ENCODE results near the gene COA4.
A peak's percentile ranks its signal among the peaks of the same experiment; 100 is the strongest.
"Not testable (repeated sequence)": the region's sequence is repeated elsewhere in the genome, so short reads cannot be mapped to it uniquely, and the experiment has no call there.

The COA4 gene

DNA sequence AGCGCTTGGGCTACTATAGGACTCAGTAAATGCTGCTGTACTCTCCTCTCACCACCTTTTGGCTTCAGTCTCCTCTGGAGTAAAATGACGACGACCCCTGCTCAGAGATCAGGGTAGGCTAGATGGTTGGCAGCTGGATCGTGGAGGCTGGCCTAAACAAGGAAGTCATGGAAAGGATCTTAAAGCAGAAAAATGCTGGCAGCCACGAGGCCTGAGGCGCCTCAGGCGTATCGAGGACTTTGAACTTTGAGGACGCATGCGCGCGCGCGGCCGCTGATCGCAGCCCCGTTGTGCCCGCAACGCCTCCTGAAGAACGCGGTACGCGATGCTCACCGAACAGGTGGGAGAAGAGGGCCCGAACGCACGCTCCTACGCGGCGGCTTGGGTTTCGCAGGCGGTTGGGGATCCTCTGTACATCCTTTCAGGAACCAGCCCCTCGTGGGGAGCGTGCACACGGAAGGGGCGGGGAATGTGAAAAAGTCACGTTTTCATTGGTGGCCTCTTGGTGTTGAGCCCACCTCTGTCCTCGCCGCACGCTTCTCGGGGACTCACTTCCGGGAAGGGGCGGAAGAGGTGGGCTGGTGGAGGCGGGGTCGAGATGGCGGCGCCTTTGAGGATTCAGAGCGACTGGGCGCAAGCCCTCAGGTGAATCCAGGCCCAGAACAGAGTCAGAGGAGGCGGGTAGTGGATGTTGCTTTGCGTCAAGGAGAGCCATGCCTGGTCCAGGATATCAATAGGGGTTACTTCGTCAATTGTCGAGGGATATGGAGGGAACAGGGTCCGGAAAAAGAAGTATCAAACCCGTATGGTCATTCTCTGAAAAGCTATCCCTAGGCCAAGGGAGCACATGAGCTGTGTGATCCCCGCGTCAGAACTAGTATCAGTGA lies at the start of gene COA4, which contains the start of gene PAAF1:
TSS of gene COA4 (minus strand) at position 423 of the 887 bp plus-strand sequence. CDS start 3,468 bp downstream, outside the sequence.
TSS of gene PAAF1 (plus strand) at position 576 of the 887 bp plus-strand sequence. CDS start at position 599, 23 bp downstream.
- DNase-seq (ENCODE audit: low read depth in 2 of 2), result peak; percentile 86 to 91

GRCh38 chr11:73921180-73921579 lies 44.5 kb upstream of the COA4 start:
- no peak for DNase-seq (ENCODE audit: low read depth in 2 of 2)

- no peak for DNase-seq (ENCODE audit: low read depth in 2 of 2)
Observed at GRCh38 chr11:73916435-73916834, 39.8 kb upstream of the COA4 start.

GRCh38 chr11:73914284-73914683 lies 37.6 kb upstream of the COA4 start:
- no peak for DNase-seq (ENCODE audit: low read depth in 2 of 2)

GRCh38 chr11:73913472-73913871 lies 36.8 kb upstream of the COA4 start:
- no peak for DNase-seq (ENCODE audit: low read depth in 2 of 2)

- DNase-seq (ENCODE audit: low read depth in 2 of 2), result no peak
Observed at GRCh38 chr11:73912026-73912425, 35.4 kb upstream of the COA4 start.

GRCh38 chr11:73907191-73907590 lies 30.5 kb upstream of the COA4 start:
- no peak for DNase-seq (ENCODE audit: low read depth in 2 of 2)

GRCh38 chr11:73902303-73902702 lies 25.7 kb upstream of the COA4 start:
- DNase-seq (ENCODE audit: low read depth in 2 of 2), result no peak

- no peak for DNase-seq (ENCODE audit: low read depth in 2 of 2)
Observed at GRCh38 chr11:73894725-73895335, 18.2 kb upstream of the COA4 start.

DNA sequence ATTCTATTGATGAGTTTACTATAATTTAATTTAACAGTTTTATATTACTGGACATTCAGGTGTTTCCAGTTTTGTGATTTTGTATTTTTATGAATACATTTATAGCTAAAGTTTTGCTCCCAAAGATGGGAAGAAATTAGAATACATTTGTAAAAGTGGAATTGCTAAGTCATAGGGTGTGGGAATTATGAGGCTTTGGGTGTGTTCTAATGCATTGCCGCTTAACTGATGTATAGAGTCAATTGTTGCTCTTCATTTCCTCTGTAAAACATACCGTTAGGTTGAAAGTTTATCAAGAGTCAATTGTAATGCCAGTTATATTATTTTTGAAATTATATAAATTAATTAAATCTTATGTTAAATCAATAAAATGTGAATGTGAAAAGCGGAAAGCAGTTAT lies 16.4 kb upstream of the COA4 start:
- DNase-seq (ENCODE audit: low read depth in 2 of 2), result no peak

- no peak for DNase-seq (ENCODE audit: low read depth in 2 of 2)
Observed at GRCh38 chr11:73889536-73889935, 12.9 kb upstream of the COA4 start.

DNA sequence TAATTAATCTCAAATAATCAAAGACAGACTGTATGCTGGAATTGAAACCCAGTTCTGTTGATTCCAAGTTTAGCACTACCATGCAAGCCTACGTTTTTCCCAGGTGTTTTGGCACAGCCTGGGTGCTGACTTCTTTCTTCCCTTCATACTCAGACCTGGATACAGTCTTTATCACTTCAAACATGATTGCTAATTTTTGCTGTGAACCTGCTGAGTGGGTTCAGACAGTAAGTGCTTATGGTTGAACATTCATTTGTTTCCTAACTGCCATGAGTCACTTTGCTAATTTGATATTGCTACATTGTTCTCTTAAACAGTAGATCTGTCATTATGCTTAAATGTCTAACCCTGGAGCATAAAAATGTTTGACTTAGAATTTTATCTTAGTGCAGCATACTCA lies 12.4 kb upstream of the COA4 start:
- no peak for DNase-seq (ENCODE audit: low read depth in 2 of 2)

DNA sequence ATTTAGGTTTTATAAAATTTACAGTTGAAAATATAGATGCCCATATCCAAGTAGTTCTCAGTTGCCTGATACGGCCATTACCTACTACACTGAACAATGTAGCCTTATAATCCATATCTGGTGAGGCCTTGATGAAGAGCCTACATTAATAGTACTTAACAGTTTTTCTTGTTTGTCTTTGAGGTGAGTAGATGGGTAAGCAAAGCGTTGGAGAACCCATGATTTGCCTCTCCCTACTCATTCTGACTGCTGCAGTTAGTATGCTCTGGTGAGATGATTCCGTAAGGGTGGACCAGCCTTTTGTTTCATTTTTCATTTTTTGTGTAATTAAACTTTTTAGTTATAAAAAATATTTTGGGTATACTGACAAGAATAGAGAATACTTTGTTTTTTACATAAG lies 11.6 kb upstream of the COA4 start:
- DNase-seq (ENCODE audit: low read depth in 2 of 2), result no peak

DNA sequence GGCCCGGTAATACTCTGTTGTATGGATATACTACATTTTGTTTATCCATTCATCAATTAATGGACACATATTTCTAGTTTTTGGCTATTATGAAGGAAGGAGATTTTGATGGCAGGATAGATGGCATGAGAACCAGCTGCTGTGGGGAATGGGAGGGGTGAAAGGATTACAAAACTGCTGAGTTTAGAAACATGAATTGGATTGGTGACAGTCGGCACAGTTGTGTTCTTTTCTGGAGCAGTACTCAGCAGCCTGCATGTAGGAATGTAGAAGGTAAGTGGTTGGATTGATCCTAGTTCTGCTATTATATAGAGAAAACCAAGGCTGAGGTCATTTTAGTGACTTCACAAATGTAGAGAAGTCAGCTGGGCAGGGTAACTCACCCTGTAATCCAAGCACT lies 7.2 kb upstream of the COA4 start:
- no peak for DNase-seq (ENCODE audit: low read depth in 2 of 2)

DNA sequence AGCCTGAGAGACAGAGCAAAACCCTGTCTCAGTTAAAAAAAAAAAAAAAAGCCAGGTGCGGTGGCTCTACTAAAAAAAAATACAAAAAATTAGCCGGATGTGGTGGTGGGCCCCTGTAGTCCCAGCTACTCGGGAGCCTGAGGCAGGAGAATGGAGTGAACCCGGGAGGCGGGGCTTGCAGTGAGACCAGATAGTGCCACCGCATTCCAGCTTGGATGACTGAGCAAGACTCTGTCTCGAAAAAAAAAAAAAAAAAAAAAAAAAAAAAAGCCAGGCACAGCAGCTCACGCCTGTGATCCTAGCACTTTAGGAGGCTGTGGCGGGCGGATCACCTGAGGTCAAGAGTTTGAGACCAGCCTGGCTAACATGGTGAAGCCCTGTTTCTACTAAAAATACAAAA lies 3.8 kb upstream of the COA4 start:
- DNase-seq (ENCODE audit: low read depth in 2 of 2), result not testable (repeated sequence)

DNA sequence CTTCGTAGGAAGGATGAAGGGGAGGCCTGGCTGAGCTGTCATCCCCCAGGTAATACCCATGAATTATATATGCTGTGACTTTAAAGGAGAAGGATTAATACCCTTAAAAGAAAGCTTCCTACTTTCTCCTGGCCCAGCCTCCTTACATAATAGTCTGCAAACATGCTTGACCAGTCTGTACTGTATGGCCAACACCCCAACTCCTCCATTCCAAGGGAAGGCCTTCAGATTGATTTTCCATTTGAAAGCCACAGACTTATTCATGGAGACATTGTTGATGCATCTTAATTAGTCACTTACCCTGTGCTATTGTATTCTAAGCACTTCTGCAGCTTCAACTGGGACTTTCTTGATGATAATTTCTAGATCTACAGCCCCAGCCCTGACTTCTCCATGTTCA lies 2.1 kb upstream of the COA4 start:
- no peak for DNase-seq (ENCODE audit: low read depth in 2 of 2)

DNA sequence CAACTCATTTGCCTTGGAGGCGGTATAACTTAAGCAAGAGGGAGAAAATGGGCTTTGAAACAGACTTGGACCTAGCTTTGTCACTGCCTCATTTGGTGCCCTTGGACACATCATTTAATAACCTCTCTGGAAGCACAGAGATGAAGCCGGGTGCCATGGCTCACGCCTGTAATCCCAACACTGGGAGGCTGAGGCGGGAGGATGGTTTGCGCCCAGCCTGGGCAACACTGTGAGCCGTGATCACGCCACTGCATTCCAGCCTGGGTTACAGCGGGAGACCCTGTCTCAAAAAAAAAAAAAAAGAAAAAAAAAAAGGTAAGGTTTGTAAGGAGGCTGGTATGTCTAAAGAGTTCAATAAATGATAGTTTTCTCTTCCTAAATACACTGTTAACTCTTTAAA lies 806 bp downstream of the COA4 start:
- DNase-seq (ENCODE audit: low read depth in 2 of 2), result no peak

DNA sequence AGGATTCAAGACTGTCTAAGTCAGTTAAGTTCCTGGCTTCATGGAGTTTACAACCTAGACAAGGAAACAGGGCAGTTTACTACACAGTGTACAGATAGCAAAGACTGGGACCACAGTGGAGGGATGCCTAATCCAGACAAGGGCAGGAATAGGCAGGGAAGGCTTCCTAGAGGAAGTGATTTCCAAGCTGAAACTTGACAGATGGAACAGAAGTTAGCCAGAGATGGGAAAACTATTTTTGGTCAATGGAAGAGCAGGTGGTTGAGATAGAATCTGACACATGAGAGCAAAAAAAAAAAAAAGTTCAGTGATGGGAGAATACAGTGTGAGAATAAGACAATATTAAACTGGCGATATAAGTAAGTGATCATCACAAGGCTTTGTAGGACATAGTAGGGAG lies 1.3 kb downstream of the COA4 start:
- DNase-seq (ENCODE audit: low read depth in 2 of 2), result no peak

- no peak for DNase-seq (ENCODE audit: low read depth in 2 of 2)
Observed at GRCh38 chr11:73872749-73873357, 3.8 kb downstream of the COA4 start.

- no peak for DNase-seq (ENCODE audit: low read depth in 2 of 2)
Observed at GRCh38 chr11:73870261-73870660, 6.4 kb downstream of the COA4 start.

DNA sequence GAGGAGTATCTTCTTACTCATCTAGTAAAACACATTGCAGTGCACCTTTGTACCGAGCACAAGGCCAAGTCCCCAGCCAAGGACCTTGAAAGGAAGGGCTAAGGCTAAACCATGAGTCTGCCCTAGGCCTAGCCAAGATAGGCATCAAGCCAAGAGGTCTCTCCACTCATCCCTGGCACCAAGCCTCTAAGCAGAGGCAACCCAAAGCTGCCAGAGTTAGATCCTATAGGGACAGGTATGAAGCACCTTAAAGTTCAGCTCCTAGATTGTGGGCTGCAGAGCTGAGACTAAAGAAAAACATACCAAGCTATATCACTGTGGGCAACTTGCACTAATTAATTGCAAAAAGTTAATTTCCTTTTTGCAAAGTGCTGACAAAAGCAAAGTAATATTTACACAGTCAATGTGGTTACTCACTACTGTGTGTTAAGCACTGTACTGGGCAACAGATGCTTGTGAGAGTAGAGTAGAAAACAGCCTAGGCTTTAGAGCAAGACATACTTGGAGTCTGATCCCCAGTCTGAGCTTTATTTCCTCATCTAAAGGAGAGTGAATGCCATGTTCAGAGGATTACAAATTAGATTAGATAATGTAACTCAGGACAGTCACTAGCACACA lies 7.2 kb downstream of the COA4 start:
- DNase-seq (ENCODE audit: low read depth in 2 of 2), result no peak

GRCh38 chr11:73866586-73866996 lies 10.1 kb downstream of the COA4 start:
- no peak for DNase-seq (ENCODE audit: low read depth in 2 of 2)
